Superior temporal gyrus (tissue), 1 donor: ENCODE measurements around the gene DMAC2.
"Not testable (repeated sequence)": the region's sequence is repeated elsewhere in the genome, so short reads cannot be mapped to it uniquely, and the experiment has no call there.

Source experiments
- DNase-seq: peaks from one replicate; pipeline ENCODE4 v3.0.0-alpha.2; 2016; ENCODE audit errors: extremely low spot score

DMAC2 gene

GRCh38 chr19:41422456-41422855 lies 17.3 kb downstream of the DMAC2 start:
- DNase-seq, result no peak

DNA sequence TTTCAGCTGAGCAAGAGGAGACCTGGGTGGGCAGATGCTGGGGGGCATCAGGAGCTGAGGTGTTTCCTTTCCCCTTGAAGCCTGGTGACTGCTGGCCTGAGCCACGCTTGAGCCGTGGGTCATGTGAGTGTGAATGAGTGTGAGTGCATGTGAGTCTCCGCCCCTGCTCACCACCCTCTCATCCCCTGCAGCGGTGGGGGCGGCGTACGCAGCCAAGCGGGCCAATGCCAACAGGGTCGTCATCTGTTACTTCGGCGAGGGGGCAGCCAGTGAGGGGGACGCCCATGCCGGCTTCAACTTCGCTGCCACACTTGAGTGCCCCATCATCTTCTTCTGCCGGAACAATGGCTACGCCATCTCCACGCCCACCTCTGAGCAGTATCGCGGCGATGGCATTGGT lies 17.7 kb downstream of the DMAC2 start:
- no peak for DNase-seq

DNA sequence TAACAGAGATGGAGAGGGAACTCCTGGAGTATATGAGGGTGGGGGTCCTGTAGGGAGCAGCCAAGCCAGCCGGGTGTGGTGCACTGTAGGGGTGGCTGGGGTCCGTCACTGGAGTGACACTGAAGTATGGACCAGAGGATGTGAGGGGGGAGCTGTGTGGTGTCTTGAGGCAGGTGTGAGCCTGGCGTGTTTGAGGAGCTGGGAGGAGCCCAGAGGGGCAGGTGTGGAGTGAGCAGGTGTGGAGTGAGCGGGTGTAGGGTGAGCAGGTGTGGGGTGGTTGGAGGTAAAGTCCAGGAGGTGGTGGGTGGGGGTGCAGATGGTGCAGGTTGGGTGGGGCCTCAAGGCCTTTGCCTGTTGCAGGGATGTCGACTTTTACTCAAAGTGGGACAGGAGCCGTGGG lies 18.4 kb downstream of the DMAC2 start:
- DNase-seq, result no peak

GRCh38 chr19:41420101-41420880 lies 19.4 kb downstream of the DMAC2 start:
- no peak for DNase-seq

DNA sequence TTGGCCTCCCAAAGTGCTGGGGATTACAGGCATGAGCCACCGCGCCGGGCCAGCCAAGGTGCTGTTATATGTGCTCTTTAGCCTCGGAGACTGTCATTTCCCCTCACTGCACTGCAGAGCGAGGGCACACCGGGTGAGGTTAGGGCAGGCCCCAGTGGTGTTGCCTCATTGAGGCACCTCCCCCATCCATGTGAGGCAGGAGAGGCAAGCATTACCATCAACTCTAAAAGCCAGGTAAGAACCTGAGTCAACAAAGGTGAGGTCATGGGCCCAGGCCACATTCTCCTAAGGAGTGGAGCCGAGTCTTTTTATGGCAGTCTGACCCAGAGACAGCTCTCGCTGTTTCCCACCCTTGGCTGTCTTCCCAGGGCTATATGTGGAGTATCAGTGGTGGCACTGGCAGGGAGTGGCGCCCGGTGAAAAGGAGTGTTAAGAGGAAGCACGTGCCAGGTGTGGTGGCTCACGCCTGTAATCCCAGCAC lies 23.5 kb downstream of the DMAC2 start:
- DNase-seq, result no peak

DNA sequence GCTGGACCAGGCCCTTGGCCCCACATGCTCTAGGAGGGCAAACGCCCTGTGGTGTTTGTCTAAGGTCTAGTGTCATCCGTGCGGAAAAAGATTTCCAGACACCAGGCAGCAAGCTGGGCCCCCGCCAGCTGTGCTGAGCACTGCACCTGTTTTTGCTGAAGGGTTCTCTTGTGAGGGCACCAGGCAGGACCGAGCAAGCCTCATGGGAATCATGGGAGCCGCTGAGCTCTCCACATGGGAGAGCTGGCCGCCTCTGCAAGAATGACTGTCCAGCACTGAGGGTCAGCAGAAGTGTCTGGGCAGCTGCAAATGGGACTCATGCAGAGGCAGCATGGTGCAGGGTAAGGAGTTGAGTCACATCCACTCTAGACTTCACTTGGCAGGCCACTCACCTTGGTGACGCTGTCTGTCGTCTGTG lies 24.5 kb downstream of the DMAC2 start:
- DNase-seq, result no peak

GRCh38 chr19:41414461-41414860 lies 25.3 kb downstream of the DMAC2 start:
- no peak for DNase-seq

- DNase-seq, result no peak
Measured at GRCh38 chr19:41413947-41414346, 25.8 kb downstream of the DMAC2 start.

- no peak for DNase-seq
Measured at GRCh38 chr19:41412953-41413352, 26.8 kb downstream of the DMAC2 start.

GRCh38 chr19:41411968-41412265 lies 27.8 kb downstream of the DMAC2 start:
- DNase-seq, result peak; percentile 83

GRCh38 chr19:41411100-41411967 lies 28.4 kb downstream of the DMAC2 start:
- DNase-seq, result no peak

DNA sequence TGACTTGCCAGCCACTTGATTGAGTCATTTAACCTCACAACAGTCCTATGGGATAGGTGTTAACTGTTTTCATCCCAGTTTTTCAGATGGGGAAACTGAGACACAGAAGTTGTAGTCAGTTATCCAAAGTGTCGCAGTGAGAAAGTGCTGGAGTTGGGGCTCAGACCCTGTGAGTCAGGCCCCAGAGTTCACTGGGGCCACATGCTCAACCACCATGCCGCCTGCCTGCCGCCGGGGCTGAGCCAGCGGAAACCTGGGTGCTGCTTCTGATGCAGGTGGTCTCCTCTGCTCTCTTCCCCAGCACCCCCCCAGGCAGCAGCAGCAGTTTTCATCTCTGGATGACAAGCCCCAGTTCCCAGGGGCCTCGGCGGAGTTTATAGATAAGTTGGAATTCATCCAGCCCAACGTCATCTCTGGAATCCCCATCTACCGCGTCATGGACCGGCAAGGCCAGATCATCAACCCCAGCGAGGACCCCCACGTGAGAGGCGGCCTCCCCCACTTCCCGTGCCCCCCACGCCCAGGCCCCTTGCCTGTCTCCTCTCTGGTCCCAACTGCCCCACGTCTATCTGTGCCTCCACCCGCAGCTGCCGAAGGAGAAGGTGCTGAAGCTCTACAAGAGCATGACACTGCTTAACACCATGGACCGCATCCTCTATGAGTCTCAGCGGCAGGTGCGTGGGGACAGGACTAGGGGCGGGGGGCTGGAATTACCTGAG lies 29.2 kb downstream of the DMAC2 start:
- no peak for DNase-seq

DNA sequence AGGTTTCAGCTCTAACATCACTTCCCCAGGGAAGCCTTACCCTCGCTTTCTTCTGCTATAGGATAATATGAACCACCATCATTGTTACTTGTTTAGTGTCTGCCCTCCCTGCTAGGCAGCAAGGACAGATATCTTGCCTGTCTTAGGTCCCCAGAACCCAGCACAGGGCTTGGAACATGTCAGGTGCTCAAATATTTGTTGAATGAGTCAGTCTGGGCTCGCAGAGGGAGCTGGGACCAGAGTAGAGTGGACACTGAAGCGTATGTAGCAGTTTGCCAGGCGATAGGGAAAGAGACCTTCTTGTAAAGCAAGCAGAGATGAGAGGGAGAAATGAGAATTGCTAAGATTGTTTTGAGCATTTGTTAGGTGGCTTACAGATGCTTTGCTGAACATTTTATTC lies 30.4 kb downstream of the DMAC2 start:
- no peak for DNase-seq

- DNase-seq, result not testable (repeated sequence)
Measured at GRCh38 chr19:41408846-41409245, 30.9 kb downstream of the DMAC2 start.

DNA sequence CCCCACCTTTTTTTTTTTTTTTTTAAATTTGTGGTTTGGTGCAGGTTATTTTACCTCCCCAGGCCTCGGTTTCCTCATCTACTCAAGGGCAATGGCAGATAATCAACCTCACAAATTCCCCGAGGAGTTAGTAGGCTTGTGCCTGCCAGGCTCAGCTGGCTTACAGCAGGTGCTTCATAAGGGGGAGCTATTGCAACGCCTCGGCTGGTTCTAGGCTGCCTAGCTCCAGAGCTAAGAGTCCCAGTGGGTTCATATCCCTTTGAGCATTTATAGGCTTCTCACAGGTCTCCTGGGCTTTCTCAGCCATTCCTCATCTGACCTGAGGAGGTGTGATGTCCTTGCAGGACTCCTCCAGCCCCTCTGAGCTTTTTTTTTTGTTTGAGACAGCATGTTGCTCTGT lies 31.5 kb downstream of the DMAC2 start:
- no peak for DNase-seq

- no peak for DNase-seq
Measured at GRCh38 chr19:41407271-41407670, 32.4 kb downstream of the DMAC2 start.

DNA sequence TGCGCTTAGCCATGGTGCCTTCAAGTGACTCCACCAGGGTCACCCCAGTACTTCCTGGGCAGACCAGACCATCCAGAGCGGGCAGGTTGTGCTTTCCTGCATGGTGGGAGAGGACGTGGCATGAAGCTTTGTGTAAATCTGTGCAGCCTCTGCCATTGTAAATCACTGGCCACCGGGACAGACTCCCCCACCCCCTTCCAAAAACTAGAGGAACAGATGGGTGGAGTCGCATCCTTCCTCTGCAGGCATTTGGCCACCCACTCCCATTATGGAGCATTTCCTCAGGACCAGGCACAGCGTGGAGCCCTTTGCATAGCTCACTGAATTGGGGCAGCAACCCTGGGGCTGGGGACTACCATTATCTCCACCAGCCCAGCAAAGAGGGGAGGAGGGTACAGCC lies 33.9 kb downstream of the DMAC2 start:
- DNase-seq, result no peak

GRCh38 chr19:41403181-41403970 lies 36.3 kb downstream of the DMAC2 start:
- DNase-seq, result no peak

DNA sequence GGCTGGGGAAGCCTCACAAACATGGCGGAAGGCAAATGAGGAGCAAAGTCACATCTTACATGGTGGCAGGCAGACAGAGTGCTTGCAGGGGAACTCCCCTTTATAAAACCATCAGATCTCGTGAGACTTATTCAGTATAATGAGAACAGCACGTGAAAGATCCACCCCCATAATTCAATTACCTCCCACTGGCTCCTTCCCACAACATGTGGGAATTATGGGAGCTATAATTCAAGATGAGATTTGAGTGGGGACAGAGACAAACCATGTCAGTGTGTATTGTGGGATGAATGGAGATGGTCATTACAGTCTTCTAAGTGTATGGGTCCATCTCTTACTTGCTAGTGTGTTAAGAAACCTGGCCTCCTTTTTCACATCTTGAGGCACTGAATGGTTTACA lies 37.7 kb downstream of the DMAC2 start:
- DNase-seq, result no peak

DNA sequence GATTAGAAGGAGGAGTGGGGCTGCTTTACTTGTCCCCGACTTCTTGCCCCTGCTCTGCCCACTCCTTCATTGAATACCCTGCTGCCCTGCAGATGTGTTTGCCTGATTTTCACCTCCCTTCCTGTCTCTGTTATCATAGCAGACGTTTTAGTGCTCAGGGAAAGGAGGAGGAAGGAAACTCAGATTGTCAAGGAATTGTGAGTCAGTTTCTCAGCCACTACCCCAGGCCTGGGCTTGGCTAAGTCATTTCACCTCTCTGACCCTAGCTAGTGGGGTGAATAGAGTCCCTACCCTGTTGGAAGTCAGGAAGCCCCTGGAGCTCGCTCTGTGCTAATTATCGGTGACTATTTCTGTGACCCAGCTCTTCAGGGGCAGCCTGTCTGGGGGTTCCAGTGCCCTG lies 38.2 kb downstream of the DMAC2 start:
- DNase-seq, result no peak

DNA sequence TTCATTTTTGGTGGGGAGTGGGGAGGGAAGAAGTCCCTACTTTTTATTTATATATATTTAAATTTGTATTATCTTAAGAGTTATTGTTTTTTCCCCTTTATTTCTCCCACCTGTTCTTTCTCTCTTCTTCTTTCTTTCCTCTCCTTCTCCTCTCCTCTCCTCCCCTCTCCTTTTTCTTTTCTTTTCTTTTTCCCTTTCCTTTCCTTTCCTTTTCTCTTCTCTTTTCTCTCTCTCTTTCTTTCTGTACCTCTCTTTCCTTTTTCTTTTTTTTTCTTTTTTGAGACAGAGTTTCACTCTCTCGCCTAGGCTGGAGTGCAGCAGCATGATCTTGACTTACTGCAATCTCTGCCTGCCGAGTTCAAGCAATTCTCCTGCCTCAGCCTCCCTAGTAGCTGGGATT lies 40.2 kb downstream of the DMAC2 start:
- DNase-seq, result no peak

GRCh38 chr19:41399091-41399490 lies 40.6 kb downstream of the DMAC2 start:
- DNase-seq, result no peak
